GM18526 (cell line): ENCODE measurements around the gene SLC9A7.

Experiments used
- POLR2A ChIP-seq: IDR thresholded peaks from 3 replicates; pipeline ENCODE4 v1.6.1; 2011; ENCODE audit not compliant: insufficient read length; ENCODE audit errors: extremely low read depth

Gene SLC9A7

GRCh38 chrX:46571423-46572339 is 187.2 kb downstream of the SLC9A7 start:
- TF ChIP-seq POLR2A, result peak; percentile 29

DNA sequence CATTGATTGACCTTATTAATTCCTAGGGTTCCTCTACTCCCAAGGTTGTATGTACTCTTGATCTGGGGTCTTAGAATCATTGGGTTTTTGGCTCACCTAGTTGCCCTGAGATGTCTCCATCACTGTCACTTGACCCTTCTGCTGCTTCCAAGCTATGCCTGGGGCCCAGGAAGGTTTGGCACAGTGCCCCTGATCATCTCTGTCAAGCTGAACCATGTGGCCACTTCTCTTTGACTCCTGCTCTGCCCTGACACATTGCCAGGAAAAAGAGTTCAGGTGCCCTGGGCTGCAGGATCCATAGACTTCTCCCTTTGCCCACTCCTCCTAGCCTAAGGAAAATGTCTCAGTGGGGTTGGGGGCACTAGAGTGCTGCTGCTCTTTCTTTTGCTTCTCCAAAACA is 189.3 kb downstream of the SLC9A7 start:
- no peak for TF ChIP-seq POLR2A

- no peak for TF ChIP-seq POLR2A
Observed at GRCh38 chrX:46567388-46567787, 191.5 kb downstream of the SLC9A7 start.

DNA sequence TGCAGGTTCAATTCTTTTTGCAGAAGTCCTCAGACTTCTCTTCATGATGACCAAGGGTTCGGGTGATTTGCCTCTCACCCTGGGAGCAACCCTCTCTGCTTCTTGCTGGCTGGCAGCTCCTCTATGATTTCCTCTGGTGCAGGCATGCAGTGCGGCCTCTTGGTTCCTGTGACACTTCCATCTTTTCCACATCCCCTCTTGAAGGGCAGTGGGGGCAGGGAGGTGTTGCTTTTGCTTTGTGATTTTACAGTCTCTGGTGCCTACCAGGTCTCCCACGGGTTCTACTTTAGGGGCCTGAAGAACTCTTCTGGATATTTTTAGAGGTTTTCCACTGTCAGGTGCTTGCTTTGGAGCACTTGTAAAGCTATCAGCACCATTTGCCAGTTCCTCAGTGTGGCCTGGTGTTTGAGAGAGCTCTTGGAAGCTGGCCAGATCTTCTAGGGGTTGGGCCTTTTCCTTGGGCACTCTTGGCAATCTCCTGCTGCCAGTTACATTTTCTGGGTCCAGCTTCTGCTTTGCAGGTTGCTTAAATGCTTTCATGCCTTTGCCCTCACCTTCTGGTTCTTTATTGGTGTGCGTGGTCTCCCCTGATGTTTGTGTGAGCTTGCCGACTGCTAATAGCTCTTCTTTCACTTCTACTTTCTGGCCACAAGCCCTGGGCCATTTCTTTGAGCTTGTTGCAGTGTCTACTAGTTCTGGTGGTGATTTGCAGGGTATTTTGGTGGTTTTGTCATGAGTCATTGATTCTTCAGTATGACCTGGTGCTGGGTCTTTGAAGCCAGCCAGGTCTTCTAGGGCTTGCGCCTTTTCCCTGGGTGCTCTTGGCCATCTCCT is 196.9 kb downstream of the SLC9A7 start:
- TF ChIP-seq POLR2A, result no peak

- no peak for TF ChIP-seq POLR2A
Observed at GRCh38 chrX:46559062-46559461, 199.9 kb downstream of the SLC9A7 start.

- TF ChIP-seq POLR2A, result no peak
Observed at GRCh38 chrX:46554942-46555341, 204.0 kb downstream of the SLC9A7 start.

GRCh38 chrX:46553935-46554334 is 205.0 kb downstream of the SLC9A7 start:
- TF ChIP-seq POLR2A, result no peak

- TF ChIP-seq POLR2A, result no peak
Observed at GRCh38 chrX:46551494-46552128, 207.3 kb downstream of the SLC9A7 start.

DNA sequence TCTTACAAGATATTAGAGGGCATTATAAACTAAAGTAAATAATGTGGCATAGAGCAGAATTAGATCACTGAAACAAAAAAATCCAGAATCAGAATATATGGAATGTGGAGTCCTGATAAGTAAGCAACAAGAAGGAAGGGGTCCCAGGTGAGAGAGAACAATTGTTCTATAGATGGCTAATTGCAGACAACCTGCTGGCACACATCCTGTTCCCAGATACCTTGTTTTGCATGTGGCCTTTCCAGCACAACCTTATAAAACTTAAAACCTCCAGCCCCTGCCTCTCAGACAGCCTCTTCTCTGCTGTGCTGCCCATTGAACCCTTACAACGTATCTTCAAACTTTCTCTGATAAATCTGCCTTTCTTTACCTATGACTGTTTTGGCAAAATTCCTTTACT is 209.0 kb downstream of the SLC9A7 start:
- no peak for TF ChIP-seq POLR2A
